OCI-LY7 (cell line): ENCODE results near the gene COBL.

Experiments
- CTCF ChIP-seq: fragments of 200-600 bp; sonication (generic); conservative IDR thresholded peaks from 2 replicates; pipeline ENCODE4 v1.5.1; 2014; ENCODE audit warnings: mild to moderate bottlenecking, antibody characterized with exemption, low read length, moderate library complexity, mixed read lengths
- EZH2phosphoT487 ChIP-seq: fragments of 200-600 bp; sonication (generic); IDR thresholded peaks from 2 replicates; pipeline ENCODE4 v1.6.1; 2018; ENCODE audit warnings: low read depth, borderline replicate concordance, mild to moderate bottlenecking, mixed run types, antibody characterized with exemption, low read length, moderate library complexity, mixed read lengths

DNA sequence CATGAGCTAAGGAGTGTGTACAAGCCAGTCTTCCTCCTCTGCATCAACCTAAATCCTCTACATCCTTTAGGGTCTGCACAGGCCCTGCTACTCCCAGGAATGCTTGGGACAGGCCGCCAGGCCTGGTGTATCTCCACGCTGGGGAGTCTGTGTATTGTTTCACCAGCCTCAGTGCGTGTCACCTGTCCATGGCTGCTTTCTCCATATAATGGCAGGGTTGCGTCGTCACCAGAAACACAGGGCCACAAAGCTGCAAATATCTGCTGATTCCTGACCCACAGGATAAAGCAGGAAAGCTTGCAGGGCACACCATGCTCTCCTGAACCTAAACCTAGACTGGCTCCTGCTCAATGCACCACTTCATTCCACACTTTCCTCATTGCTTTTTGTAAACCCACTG, 45.6 kb downstream of the COBL start:
- TF ChIP-seq CTCF (no peak), EZH2phosphoT487 (no peak)
